ENCODE measurements around the gene UBAC1. TPM values are rescaled to one million over a fixed set of nuclear protein-coding genes. Genes with fewer than 3 reads are reported as not detected.

The UBAC1 gene
- total RNA-seq, 1 experiment from 2014 or later, result 58.2 TPM

DNA sequence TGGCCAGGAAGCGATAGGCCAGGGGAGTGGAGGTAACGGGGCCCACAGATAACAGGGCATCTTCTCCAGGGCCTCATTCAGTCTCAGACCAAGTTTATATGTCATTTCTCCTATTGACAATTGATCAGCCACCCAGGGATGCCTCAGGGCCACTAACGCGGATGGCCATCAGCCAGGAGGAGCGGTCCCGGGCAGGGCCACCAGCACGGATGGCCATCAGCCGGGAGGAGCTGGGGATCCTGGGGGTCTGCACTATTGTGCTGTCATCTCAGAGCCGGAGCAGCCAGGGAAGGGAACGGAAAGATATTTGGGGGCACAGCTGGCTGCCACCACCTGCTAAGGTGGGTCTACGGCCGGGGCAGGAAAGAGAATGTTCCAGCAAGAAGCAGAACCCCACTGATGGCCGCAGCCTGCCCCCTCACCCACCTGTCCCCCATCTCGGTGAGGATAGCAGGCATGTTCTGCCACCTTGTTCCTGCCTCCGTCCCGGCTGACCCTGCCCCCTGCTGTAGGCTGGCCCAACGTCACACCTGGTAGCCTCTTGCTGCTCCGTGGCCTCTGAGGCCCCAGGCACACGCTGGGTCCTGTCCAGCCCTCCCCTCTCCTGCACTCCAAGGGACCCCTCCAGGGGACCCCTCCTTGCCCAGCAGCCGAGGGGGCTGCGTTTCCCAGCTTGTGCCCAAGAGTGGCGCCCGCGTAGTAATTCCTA is 21.5 kb upstream of the UBAC1 start:
- TF ChIP-seq, protein P1, sequence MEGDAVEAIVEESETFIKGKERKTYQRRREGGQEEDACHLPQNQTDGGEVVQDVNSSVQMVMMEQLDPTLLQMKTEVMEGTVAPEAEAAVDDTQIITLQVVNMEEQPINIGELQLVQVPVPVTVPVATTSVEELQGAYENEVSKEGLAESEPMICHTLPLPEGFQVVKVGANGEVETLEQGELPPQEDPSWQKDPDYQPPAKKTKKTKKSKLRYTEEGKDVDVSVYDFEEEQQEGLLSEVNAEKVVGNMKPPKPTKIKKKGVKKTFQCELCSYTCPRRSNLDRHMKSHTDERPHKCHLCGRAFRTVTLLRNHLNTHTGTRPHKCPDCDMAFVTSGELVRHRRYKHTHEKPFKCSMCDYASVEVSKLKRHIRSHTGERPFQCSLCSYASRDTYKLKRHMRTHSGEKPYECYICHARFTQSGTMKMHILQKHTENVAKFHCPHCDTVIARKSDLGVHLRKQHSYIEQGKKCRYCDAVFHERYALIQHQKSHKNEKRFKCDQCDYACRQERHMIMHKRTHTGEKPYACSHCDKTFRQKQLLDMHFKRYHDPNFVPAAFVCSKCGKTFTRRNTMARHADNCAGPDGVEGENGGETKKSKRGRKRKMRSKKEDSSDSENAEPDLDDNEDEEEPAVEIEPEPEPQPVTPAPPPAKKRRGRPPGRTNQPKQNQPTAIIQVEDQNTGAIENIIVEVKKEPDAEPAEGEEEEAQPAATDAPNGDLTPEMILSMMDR (conservative IDR thresholded peaks at IDR 0.05; ENCODE audit: low read depth, low read length), result no peak
- TF ChIP-seq EZH2 (IDR thresholded peaks at IDR 0.05; ENCODE audit: borderline replicate concordance, low read depth, low read length, poor library complexity, severe bottlenecking), result no peak
- peaks cover 42% of the 10 kb centered on the region for H3K4me1 ChIP-seq (ENCODE audit: insufficient read depth, low read length, poor library complexity, severe bottlenecking)
- intact Hi-C loops (cut with micrococcal nuclease; ENCODE audit: unreplicated experiment), result no loop called here
- no peak overlapping the region for H3K4me3 ChIP-seq (ENCODE audit: low read depth, low read length, poor library complexity, severe bottlenecking)
- H3K36me3 ChIP-seq (ENCODE audit: insufficient read depth, low read length, poor library complexity, severe bottlenecking), result no peaks in the 10 kb centered on the region
- peak overlapping the region; percentile 29 for H3K27ac ChIP-seq (ENCODE audit: low read depth, low read length, poor library complexity, severe bottlenecking)
- ChIA-PET CTCF (no interaction called here), POLR2A (ENCODE audit: low non-redundant PET) (no interaction called here)
- DNase-seq (ENCODE audit: low spot score), result no peak
- H3K9me3 ChIP-seq (ENCODE audit: low read depth, low read length, poor library complexity, severe bottlenecking), result no peaks in the 10 kb centered on the region
- no TSS peak for BruUV-seq (replicated peaks)
- no peaks in the 10 kb centered on the region for H3K27me3 ChIP-seq (replicated peaks; ENCODE audit: insufficient read depth, low read depth, low read length, poor library complexity)

DNA sequence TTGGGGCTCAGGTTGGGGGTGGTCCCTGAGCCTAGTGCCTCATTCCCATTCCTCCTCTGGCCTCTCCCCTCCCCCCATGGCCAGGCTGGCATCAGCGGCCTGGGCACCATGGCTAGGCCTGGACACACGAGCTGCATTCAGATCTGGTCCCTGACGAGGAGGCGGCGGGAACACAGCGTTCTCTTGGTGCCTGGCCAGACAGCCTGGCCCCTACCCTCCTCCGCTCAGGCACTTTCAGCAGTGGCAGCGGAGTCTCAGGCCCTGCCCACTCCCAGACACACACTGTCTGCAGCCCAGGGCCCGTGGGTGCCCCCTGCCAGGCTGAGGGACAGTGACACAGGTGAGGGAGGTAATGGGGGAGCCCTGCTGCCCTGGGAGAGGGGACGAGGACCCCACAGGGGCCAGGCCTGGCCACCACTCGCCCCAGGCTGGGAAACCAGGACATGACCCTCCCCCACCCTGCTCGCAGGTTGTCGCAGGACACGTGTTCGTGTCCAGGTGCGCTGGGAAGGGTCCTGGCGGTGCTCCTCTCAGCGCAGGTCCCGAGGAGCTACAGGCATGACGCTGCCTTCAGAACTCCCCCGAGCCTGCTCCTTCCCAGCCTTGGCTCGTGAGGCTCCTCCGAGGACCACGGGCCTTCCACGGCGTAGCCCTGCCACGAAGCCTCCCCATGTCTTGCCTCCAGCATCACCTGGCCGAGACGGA is 19.9 kb upstream of the UBAC1 start:
- Histone ChIP-seq H3K27me3 (replicated peaks; ENCODE audit: insufficient read depth, low read depth, low read length, poor library complexity) (no peaks in the 10 kb centered on the region), H3K4me3 (ENCODE audit: low read depth, low read length, poor library complexity, severe bottlenecking) (no peak overlapping the region), H3K4me1 (ENCODE audit: insufficient read depth, low read length, poor library complexity, severe bottlenecking) (peaks cover 56% of the 10 kb centered on the region), H3K27ac (ENCODE audit: low read depth, low read length, poor library complexity, severe bottlenecking) (no peak overlapping the region), H3K9me3 (ENCODE audit: low read depth, low read length, poor library complexity, severe bottlenecking) (no peaks in the 10 kb centered on the region), H3K36me3 (ENCODE audit: insufficient read depth, low read length, poor library complexity, severe bottlenecking) (no peaks in the 10 kb centered on the region)
- BruUV-seq (replicated peaks), result no TSS peak
- DNase-seq (ENCODE audit: low spot score), result no peak
- ChIA-PET CTCF (no interaction called here), POLR2A (ENCODE audit: low non-redundant PET) (interaction anchor here (0.6 kb wide), 1 partner anchor 13 kb away, joined by 3 read pairs; no protein-coding TSS in a partner anchor)
- intact Hi-C loops (cut with micrococcal nuclease; ENCODE audit: unreplicated experiment), result no loop called here
- TF ChIP-seq EZH2 (IDR thresholded peaks at IDR 0.05; ENCODE audit: borderline replicate concordance, low read depth, low read length, poor library complexity, severe bottlenecking), result no peak
- TF ChIP-seq, protein P1 (conservative IDR thresholded peaks at IDR 0.05; ENCODE audit: low read depth, low read length), result no peak

DNA sequence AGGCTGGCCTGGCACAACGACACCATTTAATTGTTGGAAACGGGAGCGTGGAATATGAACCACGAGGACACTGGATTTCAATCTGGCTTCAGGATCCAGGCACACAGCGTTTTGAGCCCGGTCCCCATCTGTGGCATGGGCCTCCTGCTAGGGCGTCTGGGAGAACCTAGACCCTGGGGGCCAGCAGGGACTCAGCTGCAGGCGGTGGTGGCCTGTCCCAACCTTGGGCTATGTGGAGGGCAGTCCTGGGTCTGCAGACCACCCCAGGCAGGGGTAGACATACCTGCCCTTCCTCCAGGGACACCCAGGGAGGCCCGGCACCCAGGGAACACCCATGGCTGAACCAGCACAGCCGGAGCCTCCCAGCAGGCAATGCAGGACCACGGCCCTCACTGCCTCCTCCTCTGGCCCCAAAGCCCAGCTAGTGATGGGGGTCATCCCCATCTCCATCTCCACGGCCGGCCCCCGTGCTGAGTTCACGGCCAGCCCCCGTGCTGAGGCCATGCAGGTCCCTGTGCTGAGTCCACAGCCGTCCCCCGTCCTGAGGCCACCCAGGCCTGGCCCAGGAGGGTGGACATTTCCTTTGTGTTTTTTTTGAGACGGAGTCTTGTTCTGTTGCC is 18.5 kb upstream of the UBAC1 start:
- Histone ChIP-seq H3K36me3 (ENCODE audit: insufficient read depth, low read length, poor library complexity, severe bottlenecking) (no peaks in the 10 kb centered on the region), H3K4me1 (ENCODE audit: insufficient read depth, low read length, poor library complexity, severe bottlenecking) (peaks cover 46% of the 10 kb centered on the region), H3K27ac (ENCODE audit: low read depth, low read length, poor library complexity, severe bottlenecking) (peak overlapping the region; percentile 22), H3K9me3 (ENCODE audit: low read depth, low read length, poor library complexity, severe bottlenecking) (no peaks in the 10 kb centered on the region), H3K27me3 (replicated peaks; ENCODE audit: insufficient read depth, low read depth, low read length, poor library complexity) (no peaks in the 10 kb centered on the region), H3K4me3 (ENCODE audit: low read depth, low read length, poor library complexity, severe bottlenecking) (no peak overlapping the region)
- TF ChIP-seq, protein P1 (conservative IDR thresholded peaks at IDR 0.05; ENCODE audit: low read depth, low read length), result no peak
- TF ChIP-seq EZH2 (IDR thresholded peaks at IDR 0.05; ENCODE audit: borderline replicate concordance, low read depth, low read length, poor library complexity, severe bottlenecking), result no peak
- no peak for DNase-seq (ENCODE audit: low spot score)
- intact Hi-C loops (cut with micrococcal nuclease; ENCODE audit: unreplicated experiment), result no loop called here
- POLR2A ChIA-PET (ENCODE audit: low non-redundant PET), result no interaction called here
- BruUV-seq (replicated peaks), result no TSS peak
- CTCF ChIA-PET, result no interaction called here
